HG03565 (cell line): ENCODE results near the gene GPR142.

ENCODE experiments used
- ATAC-seq: cut with Tn5 transposase; IDR thresholded peaks from one replicate; pipeline ENCODE4 v1.9.1; 2021; ENCODE audit warnings: mild to moderate bottlenecking, moderate library complexity; ENCODE audit not compliant: unreplicated experiment

The GPR142 gene

GRCh38 chr17:74367206-74367605, at the start of gene GPR142:
Gene GPR142 (plus strand): TSS chr17:74367506. CDS start chr17:74369541, 2,035 bp downstream.
- ATAC-seq, result no peak

GRCh38 chr17:74318391-74318790, 48.9 kb upstream of the GPR142 start:
- ATAC-seq, result no peak

DNA sequence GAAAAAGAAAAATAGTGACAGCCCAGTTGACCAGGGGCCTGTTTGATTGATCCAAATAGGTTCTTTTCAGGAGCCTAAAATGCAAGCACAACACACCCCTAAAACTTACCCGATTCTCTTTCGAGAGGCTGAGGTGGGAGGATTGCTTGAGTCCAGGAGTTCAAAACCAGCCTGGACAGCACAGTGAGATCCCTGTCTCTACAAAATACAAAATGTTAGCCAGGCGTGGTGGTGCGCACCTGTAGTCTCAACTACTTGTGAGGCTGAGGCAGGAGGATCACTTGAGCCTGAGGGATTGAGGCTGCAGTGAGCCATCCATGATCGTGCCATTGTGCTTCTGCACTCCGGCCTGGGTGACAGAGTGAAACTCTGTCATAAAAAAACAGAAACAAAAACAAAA, 42.8 kb upstream of the GPR142 start:
- no peak for ATAC-seq

DNA sequence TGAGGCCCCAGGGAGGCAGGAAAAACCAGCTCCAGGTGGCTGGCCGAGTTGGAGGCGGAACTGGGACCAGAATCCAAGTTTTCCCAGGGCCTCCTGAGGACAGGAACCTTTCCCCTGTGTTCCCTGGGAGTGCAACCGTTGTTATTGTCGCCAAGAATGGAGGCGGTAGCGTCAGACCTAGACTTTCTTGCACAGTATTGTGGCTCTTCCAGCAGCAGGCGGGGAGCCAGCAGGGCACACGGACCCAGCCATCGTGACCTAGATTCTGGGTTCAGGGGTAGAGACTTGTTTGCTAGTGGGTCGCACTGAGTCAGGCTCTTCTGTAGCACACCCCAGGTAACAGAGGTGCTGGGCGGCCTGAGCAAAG, 41.9 kb upstream of the GPR142 start:
- ATAC-seq, result no peak

- ATAC-seq, result no peak
These were observed 41.4 kb upstream of the GPR142 start, which contains the start of gene KIF19 for GRCh38 chr17:74325743-74326379. Gene KIF19 (plus strand): TSS chr17:74326226. CDS start chr17:74326350, 124 bp downstream.

DNA sequence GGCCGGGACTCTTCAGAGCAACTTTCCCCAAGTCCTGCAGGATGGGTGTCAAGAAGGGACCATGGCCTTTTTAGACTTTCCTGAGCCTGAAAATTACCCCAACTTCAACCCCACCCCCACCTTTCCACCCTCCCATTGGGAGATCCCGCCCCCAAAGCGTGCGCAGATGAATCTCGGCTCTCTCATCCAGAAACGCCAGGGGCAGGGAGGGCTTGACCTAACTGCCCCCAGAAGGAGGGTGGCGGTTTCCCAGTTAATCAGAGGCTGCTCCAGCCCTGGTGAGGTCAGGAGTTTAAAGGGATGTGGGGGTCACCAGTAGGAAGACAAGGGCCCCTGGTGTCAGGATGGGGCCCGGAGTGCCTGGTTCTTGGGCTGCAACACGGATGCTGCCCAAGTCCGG, 40.8 kb upstream of the GPR142 start:
- ATAC-seq, result no peak

DNA sequence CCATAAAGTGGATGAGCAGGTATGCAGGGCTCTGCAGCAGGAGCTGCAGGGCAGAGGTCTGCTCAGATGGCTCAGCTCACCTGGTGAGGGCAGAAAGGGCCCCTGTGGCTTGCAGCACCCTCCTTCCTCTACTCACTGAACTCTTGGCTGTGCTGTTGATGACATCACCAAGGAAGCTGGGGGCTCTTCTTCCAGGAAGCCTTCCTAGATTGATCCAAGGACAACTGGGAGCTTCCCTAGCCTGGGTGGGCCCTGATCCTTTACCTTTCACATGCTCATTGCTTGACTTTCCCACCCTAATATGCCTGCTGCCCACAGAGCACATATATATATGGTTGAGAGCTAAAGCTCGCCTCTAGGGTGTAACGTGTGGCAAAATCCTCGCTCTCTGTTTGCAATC, 38.8 kb upstream of the GPR142 start:
- ATAC-seq, result no peak

GRCh38 chr17:74329378-74329777, 37.9 kb upstream of the GPR142 start:
- no peak for ATAC-seq

DNA sequence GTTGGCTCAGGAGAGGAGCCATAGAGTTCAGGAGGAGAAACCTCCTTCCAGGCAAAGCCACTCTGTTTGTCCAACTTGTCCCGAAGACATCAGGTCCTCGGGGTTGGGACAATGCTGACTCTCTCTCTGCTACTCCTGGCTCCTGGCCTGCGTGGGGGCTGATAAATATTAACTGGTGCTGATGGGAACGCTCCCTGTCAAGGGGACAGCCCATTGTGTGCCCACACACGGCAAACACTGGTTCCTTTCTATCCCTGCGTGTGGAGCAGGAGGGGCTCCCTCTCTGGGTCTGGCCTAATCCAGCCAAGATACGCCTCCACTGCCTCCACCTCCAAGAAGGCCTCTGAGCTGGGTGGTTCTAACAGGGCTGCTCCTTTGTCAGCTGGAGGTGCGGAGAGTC, 36.9 kb upstream of the GPR142 start:
- ATAC-seq, result no peak

DNA sequence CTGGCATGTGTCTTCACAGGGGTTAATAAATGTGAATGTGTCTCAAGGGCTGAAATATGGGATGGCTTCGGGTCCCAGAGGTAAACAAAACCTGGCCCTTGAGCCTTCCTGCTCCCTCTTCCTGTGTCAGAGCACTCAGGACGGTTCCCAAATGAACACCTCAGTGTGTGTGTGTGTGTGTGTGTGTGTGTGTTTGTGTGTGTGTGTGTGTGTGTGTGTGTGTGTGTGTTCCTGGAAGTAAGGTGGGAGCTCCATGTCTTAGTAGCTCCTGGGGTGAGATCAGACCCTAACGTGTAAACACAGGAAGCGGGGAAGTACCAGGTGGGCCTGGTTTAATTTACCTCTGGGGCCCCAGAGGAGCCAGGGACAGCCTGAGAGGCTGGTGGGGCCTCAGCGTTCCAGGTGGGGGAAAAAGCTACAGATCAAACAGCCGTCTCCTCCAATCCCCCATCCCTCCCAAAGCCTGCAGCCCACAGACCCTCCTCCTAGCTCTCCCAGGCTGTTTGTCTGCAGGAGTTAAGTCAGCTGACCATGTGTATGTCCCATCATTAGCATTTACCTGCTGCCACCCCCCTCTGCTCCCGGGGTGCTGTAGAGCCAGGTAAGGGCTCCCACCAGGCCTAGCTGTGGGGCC, 35.2 kb upstream of the GPR142 start:
- ATAC-seq, result no peak

- no peak for ATAC-seq
These were observed 34.5 kb upstream of the GPR142 start for GRCh38 chr17:74332763-74333283.

DNA sequence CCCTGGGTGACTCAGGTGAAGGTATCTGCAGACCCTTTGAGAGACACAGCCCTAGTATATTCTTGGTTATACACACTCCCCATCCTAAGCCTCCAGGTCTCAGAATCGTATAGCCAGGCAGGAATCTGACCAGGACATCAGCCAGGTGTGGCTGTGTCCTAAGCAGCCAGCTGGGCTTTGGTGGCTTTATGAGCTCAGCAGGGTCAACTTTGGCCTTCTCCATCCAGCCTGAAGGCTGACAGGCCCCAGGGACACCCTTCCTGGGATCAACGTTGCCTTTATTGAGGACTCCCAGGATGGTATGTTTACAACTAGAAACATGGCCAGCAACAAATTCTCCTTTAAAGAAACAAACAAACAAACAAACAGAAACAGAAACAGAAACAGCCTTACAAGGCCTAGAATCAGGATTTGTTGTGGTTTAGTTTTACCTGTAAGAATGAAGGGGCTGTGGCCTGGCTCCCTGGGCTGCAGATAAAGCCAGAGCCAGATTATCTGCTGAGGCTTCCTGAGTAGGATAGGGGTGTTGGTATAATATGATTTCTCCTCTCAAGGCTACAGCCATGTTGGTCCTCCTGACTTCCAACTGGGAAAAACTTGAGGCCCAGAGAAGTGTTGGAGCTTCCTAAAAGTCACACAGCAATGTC, 32.8 kb upstream of the GPR142 start:
- ATAC-seq, result no peak

DNA sequence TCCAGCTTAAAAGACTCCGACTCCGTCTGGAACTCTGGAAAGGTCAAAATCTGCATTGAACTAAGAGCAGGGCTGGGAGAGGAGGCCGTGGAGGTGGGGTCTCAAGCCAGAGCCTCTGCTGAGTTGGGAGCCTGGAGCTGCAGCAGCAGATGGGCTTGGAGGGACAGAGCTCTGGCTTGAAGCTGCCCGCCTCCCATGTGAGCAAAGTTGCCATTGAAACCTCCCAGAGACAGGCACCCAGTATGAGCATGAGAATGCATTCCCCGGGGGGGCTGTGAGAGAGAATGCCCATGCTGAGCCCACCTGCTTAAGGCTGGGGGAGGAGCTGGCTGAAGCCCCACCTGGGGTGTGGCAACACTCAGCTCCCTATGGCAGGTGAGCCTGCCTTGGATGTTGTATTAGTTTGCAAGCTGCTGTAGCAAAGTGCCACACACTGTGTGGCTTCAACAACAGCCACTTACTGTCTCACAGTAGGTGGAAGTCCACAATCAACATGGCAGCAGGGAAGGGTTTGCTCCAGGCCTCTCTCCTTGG, 31.7 kb upstream of the GPR142 start:
- ATAC-seq, result no peak

DNA sequence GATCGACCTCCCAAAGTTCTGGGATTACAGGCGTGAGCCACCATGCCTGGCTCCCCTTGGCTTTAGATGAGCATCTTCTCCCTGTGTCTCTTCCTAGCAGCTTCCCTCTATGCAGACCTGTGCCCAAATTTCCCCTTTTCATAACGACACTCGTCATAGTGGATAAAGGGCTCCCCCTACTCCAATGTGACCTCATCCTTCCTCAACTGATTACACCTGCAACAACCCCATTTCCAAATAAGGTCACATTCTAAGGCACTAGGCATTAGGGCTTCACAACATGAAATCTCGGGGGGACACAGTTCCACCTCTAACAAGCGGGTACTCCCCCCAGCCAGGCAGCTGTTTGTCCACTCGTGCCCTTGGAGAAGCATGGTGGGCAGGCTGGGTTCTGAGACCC, 31.0 kb upstream of the GPR142 start:
- ATAC-seq, result no peak

DNA sequence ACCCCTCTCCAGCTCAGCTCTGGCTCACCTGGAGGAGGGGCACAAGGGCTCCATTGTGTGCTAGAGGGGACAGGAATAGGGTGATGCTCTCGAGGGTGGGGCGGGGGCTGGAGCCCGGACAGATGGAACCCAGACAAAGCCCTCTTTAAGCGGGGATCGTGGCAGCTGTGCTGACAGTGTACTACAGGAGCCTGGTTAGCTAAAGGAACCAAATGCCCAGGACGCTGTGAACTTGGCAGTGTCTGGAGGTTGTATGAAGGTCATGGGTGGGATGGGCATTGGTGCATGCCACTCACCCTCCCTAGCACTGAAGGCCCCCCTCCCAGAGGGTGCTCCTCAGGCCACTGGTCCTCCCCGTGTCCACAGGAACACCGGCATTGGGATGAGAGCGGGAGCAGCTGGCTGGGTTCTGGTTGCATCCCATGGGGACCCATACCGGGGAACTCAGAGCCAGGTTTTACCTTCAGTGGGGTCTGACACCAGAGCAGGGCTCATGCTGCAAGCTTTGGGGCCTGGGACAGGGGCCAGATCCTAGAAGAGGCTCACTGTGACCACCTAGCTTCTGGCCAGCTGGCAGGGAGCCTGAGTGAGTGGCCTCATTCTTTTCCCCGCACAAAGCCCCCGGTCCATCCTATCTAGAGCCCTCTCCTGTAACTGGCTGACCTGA, 29.3 kb upstream of the GPR142 start:
- no peak for ATAC-seq

DNA sequence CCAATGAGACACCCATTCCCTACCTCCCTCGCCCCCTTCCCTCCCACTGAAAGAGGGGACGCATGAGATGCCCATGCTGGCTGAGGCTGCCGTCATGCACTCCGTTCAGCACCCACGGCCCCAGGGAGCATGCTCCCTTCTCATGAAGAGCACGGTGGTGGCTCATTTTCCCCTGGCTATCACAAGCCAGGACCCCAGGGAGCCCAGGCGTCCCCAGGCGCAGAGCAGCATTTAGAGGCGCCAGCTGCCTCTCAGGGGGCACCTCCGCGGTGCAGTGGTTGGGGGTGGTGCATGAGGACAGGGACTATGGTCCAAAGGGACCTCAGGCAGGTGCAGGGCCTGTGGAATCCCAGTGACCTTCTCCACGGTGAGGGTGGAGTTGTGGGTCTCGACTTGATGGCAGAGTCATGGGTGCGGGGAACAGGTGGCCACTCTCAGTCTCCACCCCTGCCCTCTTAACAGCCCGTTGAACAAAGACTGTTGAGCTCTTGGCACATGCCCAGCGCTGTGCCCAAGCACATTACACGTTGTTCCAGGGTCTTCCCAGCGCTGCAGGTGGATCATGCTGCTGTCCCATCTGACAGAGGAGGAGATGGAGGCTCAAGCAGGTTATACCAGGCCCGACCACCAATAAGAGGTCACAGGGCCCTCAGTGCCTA, 27.6 kb upstream of the GPR142 start:
- no peak for ATAC-seq

DNA sequence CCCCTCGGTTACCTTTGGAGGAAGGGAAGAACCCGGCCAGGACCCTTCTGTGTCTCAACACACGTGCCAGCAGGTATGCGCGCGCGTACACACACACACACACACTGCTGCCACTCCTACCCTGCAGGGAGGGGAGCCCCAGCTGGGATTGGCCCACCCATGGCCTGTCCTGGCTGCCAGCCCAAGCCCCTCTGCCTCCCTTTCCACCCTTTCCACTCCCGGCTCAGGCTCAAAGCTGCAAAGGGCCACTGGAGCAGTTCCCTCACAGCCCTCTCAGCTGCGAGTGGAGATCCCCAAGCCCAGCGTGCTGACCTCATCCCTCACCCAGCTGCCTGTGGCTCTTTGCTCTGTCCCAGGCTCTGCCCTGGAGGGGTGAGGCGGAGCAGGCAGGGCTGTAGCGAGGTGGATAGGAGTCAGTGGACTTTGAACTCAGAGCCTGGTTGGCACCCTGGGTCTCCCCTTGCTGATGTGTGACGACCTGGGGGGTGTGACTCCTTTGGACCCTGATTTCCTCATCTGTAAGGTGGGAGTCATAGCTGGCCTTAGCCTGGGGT, 26.8 kb upstream of the GPR142 start:
- no peak for ATAC-seq

DNA sequence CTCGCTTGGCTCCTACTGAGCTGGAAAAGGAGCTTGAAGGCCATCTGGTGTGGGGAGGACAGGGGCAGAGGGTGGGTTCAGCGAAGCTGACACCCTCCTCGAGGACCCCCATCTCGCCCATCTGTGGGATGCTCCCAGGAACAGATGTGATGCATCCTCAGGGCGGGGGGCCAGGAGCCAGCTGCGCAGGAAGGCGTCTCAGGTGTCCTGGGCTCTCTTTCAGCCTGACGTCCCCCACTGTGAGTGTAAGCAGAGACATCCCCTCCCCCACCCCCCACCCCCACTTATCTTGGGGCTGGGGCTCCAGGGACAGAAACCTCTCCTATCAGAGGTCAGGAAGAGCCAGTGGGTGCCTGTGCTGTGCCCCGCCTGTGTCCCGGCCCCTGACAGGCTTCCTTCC, 25.1 kb upstream of the GPR142 start:
- no peak for ATAC-seq

GRCh38 chr17:74343121-74343520, 24.2 kb upstream of the GPR142 start:
- ATAC-seq, result no peak

DNA sequence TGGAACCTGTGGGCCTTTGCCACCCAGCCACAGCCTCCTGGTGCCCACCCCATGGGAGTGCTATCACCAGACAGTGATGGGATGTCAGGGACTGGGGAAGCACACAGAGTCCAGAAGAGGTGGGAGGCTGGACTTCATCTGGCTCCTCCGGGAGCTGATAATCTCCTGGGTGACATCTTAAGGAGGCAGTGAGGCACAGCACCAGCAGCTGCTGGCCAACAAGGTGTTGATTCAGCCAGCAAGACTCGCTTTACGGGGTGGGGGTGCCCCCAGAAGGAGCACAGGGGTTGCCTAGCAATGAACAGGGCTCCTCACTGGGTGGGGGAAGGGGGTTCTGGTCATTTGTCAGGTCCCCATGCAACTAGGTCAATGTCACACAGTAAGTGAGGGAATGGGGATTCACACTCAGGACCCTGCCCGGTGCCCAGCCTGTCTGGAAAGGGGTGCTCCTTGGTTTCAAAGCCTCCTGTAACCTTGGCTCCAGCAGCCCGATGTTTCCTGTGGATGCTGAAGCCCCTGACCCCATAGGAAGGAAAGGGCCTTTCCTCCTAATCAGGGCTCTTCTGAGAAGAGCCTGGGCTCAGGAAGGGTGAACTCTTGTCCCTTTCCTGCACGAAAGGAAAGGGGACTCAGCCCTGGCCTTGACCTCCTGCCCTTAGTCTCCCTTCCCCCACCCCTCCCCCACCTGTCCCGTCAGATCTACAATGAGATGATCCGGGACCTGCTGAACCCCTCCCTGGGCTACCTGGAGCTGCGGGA, 23.6 kb upstream of the GPR142 start:
- ATAC-seq, result no peak
